Measurements from ENCODE around the gene CD44.

The CD44 gene

GRCh38 chr11:35118906-35119305, 20.1 kb upstream of the CD44 start:
- TF ChIP-seq CTCF (IDR thresholded peaks at IDR 0.05; ENCODE audit: low read depth, low read length, missing control alignments), result no peak
- in situ Hi-C loops (cut with HindIII; ENCODE audit: low sequenced_read_pairs), result no loop called here
- H3K4me3 ChIP-seq (ENCODE audit: low read depth, low read length), result no peak overlapping the region
- no peak for DNase-seq (ENCODE audit: low read depth)

- no peak for TF ChIP-seq CTCF (IDR thresholded peaks at IDR 0.05; ENCODE audit: low read depth, low read length, missing control alignments)
- DNase-seq (ENCODE audit: low read depth), result no peak
- in situ Hi-C loops (cut with HindIII; ENCODE audit: low sequenced_read_pairs), result no loop called here
- H3K4me3 ChIP-seq (ENCODE audit: low read depth, low read length), result no peak overlapping the region
Measured at GRCh38 chr11:35121326-35121865, 17.6 kb upstream of the CD44 start.

GRCh38 chr11:35122308-35122707, 16.7 kb upstream of the CD44 start:
- in situ Hi-C loops (cut with HindIII; ENCODE audit: low sequenced_read_pairs), result no loop called here
- TF ChIP-seq CTCF (IDR thresholded peaks at IDR 0.05; ENCODE audit: low read depth, low read length, missing control alignments), result no peak
- H3K4me3 ChIP-seq (ENCODE audit: low read depth, low read length), result no peak overlapping the region
- DNase-seq (ENCODE audit: low read depth), result no peak

- H3K4me3 ChIP-seq (ENCODE audit: low read depth, low read length), result no peak overlapping the region
Measured at GRCh38 chr11:35126000-35126878, 12.7 kb upstream of the CD44 start.

GRCh38 chr11:35126879-35127581, 11.9 kb upstream of the CD44 start:
- H3K4me3 ChIP-seq (ENCODE audit: low read depth, low read length), result no peak overlapping the region
- in situ Hi-C loops (cut with HindIII; ENCODE audit: low sequenced_read_pairs), result no loop called here
- no peak for DNase-seq (ENCODE audit: low read depth)
- no peak for TF ChIP-seq CTCF (IDR thresholded peaks at IDR 0.05; ENCODE audit: low read depth, low read length, missing control alignments)

More at GRCh38 chr11:35126000-35126878, 12.7 kb upstream of the CD44 start:
- TF ChIP-seq CTCF (IDR thresholded peaks at IDR 0.05; ENCODE audit: low read depth, low read length, missing control alignments), result no peak
- no peak for DNase-seq (ENCODE audit: low read depth)
- in situ Hi-C loops (cut with HindIII; ENCODE audit: low sequenced_read_pairs), result no loop called here

GRCh38 chr11:35127619-35128018, 11.4 kb upstream of the CD44 start:
- in situ Hi-C loops (cut with HindIII; ENCODE audit: low sequenced_read_pairs), result no loop called here
- no peak for TF ChIP-seq CTCF (IDR thresholded peaks at IDR 0.05; ENCODE audit: low read depth, low read length, missing control alignments)
- DNase-seq (ENCODE audit: low read depth), result no peak
- H3K4me3 ChIP-seq (ENCODE audit: low read depth, low read length), result no peak overlapping the region

Measured in astrocyte of the cerebellum (primary cell).